Activated naive CD8-positive, alpha-beta T cell treated with anti-CD3 and anti-CD28 coated beads for 36 hours (primary cell): ENCODE measurements around the gene JUND. TPM values are rescaled to one million over a fixed set of nuclear protein-coding genes. Genes with fewer than 3 reads are reported as not detected.
A peak's percentile ranks its signal among the peaks of the same experiment; 100 is the strongest.

Source experiments
- DNase-seq: peaks from one replicate; pipeline ENCODE4 v3.0.0; 2021
- H3K27ac Mint-ChIP-seq: one replicate; pipeline ENCODE4 v1.8.0; 2022; ENCODE audit warnings: mild to moderate bottlenecking, moderate library complexity, mixed read lengths
- H3K27me3 Mint-ChIP-seq: one replicate; pipeline ENCODE4 v1.8.0; 2022; ENCODE audit warnings: mild to moderate bottlenecking, mixed read lengths
- H3K36me3 Mint-ChIP-seq: one replicate; pipeline ENCODE4 v1.8.0; 2021; ENCODE audit warnings: mild to moderate bottlenecking, mixed read lengths
- H3K4me1 Mint-ChIP-seq: one replicate; pipeline ENCODE4 v1.8.0; 2021; ENCODE audit warnings: mixed read lengths
- H3K4me3 Mint-ChIP-seq: one replicate; pipeline ENCODE4 v1.8.0; 2022; ENCODE audit warnings: mild to moderate bottlenecking, moderate library complexity, mixed read lengths
- H3K9me3 Mint-ChIP-seq: one replicate; pipeline ENCODE4 v1.8.0; 2022; ENCODE audit warnings: mixed read lengths
- total RNA-seq, 2 experiments: library from RNA; stranded (reverse); gene quantifications; one replicate each; pipeline ENCODE4 v1.2.3, GENCODE V29; 2021

JUND gene
- total RNA-seq, 2 experiments from 2014 or later = 379 to 398 TPM

- Mint-ChIP-seq H3K27ac (peak overlapping the region; percentile 42), H3K4me3 (no peak overlapping the region), H3K4me1 (peaks cover 43% of the 10 kb centered on the region), H3K27me3 (no peaks in the 10 kb centered on the region), H3K36me3 (peaks cover 25% of the 10 kb centered on the region), H3K9me3 (no peaks in the 10 kb centered on the region)
- no peak for DNase-seq
These were observed 19.7 kb upstream of the JUND start for GRCh38 chr19:18300930-18301717.

- Mint-ChIP-seq H3K27me3 (no peaks in the 10 kb centered on the region), H3K36me3 (peaks cover 22% of the 10 kb centered on the region), H3K4me1 (peaks cover 35% of the 10 kb centered on the region), H3K9me3 (no peaks in the 10 kb centered on the region), H3K4me3 (no peak overlapping the region), H3K27ac (no peak overlapping the region)
- DNase-seq = no peak
These were observed 18.2 kb upstream of the JUND start for GRCh38 chr19:18299654-18300053.

- no peak overlapping the region for H3K4me3 Mint-ChIP-seq
- peaks cover 16% of the 10 kb centered on the region for H3K36me3 Mint-ChIP-seq
- no peak for DNase-seq
- no peaks in the 10 kb centered on the region for H3K9me3 Mint-ChIP-seq
- peaks cover 38% of the 10 kb centered on the region for H3K4me1 Mint-ChIP-seq
- peak overlapping the region; percentile 71 for H3K27ac Mint-ChIP-seq
- H3K27me3 Mint-ChIP-seq = no peaks in the 10 kb centered on the region
These were observed 17.2 kb upstream of the JUND start for GRCh38 chr19:18298601-18299000.

GRCh38 chr19:18297308-18297707 is 15.9 kb upstream of the JUND start:
- DNase-seq = no peak
- Mint-ChIP-seq H3K4me1 (peaks cover 38% of the 10 kb centered on the region), H3K27ac (no peak overlapping the region), H3K9me3 (no peaks in the 10 kb centered on the region), H3K4me3 (no peak overlapping the region), H3K36me3 (peaks cover 18% of the 10 kb centered on the region), H3K27me3 (no peaks in the 10 kb centered on the region)

- Mint-ChIP-seq H3K4me1 (peaks cover 45% of the 10 kb centered on the region), H3K9me3 (peaks cover 2% of the 10 kb centered on the region), H3K36me3 (peaks cover 19% of the 10 kb centered on the region), H3K27ac (peak overlapping the region; percentile 95), H3K27me3 (no peaks in the 10 kb centered on the region), H3K4me3 (peak overlapping the region; percentile 85)
- DNase-seq = no peak
These were observed 13.6 kb upstream of the JUND start for GRCh38 chr19:18295034-18295451.

GRCh38 chr19:18294467-18294864 is 13.0 kb upstream of the JUND start:
- peak; percentile 93 for DNase-seq
- peaks cover 51% of the 10 kb centered on the region for H3K4me1 Mint-ChIP-seq
- peaks cover 2% of the 10 kb centered on the region for H3K9me3 Mint-ChIP-seq
- peak overlapping the region; percentile 95 for H3K27ac Mint-ChIP-seq
- no peaks in the 10 kb centered on the region for H3K27me3 Mint-ChIP-seq
- H3K36me3 Mint-ChIP-seq = peaks cover 21% of the 10 kb centered on the region
- peak overlapping the region; percentile 85 for H3K4me3 Mint-ChIP-seq

- Mint-ChIP-seq H3K4me1 (peaks cover 51% of the 10 kb centered on the region), H3K27me3 (no peaks in the 10 kb centered on the region), H3K27ac (peak overlapping the region; percentile 95), H3K36me3 (peaks cover 21% of the 10 kb centered on the region), H3K9me3 (peaks cover 2% of the 10 kb centered on the region), H3K4me3 (peak overlapping the region; percentile 85)
- DNase-seq = no peak
These were observed 12.4 kb upstream of the JUND start for GRCh38 chr19:18293642-18294466.

- Mint-ChIP-seq H3K27me3 (no peaks in the 10 kb centered on the region), H3K36me3 (peaks cover 21% of the 10 kb centered on the region), H3K27ac (peak overlapping the region; percentile 95), H3K4me3 (peak overlapping the region; percentile 85), H3K9me3 (peaks cover 2% of the 10 kb centered on the region), H3K4me1 (peaks cover 51% of the 10 kb centered on the region)
- peak; percentile 77 for DNase-seq
These were observed 11.6 kb upstream of the JUND start for GRCh38 chr19:18292810-18293641.

GRCh38 chr19:18292462-18292809 is 11.0 kb upstream of the JUND start:
- no peak for DNase-seq

GRCh38 chr19:18291590-18292461 is 10.4 kb upstream of the JUND start:
- peaks cover 2% of the 10 kb centered on the region for H3K9me3 Mint-ChIP-seq
- DNase-seq = peak; percentile 93
- peaks cover 55% of the 10 kb centered on the region for H3K4me1 Mint-ChIP-seq
- H3K36me3 Mint-ChIP-seq = peaks cover 21% of the 10 kb centered on the region
- peak overlapping the region; percentile 95 for H3K27ac Mint-ChIP-seq
- no peaks in the 10 kb centered on the region for H3K27me3 Mint-ChIP-seq
- H3K4me3 Mint-ChIP-seq = peak overlapping the region; percentile 85

More at GRCh38 chr19:18292462-18292809, 11.0 kb upstream of the JUND start:
- Mint-ChIP-seq H3K9me3 (peaks cover 2% of the 10 kb centered on the region), H3K4me1 (peaks cover 52% of the 10 kb centered on the region), H3K27me3 (no peaks in the 10 kb centered on the region), H3K4me3 (peak overlapping the region; percentile 85), H3K27ac (peak overlapping the region; percentile 95), H3K36me3 (peaks cover 21% of the 10 kb centered on the region)

GRCh38 chr19:18291019-18291524 is 9.7 kb upstream of the JUND start:
- peaks cover 63% of the 10 kb centered on the region for H3K4me1 Mint-ChIP-seq
- peak overlapping the region; percentile 85 for H3K4me3 Mint-ChIP-seq
- DNase-seq = no peak
- peaks cover 2% of the 10 kb centered on the region for H3K9me3 Mint-ChIP-seq
- peak overlapping the region; percentile 95 for H3K27ac Mint-ChIP-seq
- H3K27me3 Mint-ChIP-seq = no peaks in the 10 kb centered on the region
- peaks cover 20% of the 10 kb centered on the region for H3K36me3 Mint-ChIP-seq

- Mint-ChIP-seq H3K9me3 (peaks cover 4% of the 10 kb centered on the region), H3K27ac (peak overlapping the region; percentile 95), H3K4me3 (peak overlapping the region; percentile 85), H3K4me1 (peaks cover 66% of the 10 kb centered on the region), H3K36me3 (peaks cover 17% of the 10 kb centered on the region), H3K27me3 (no peaks in the 10 kb centered on the region)
- peak; percentile 96 for DNase-seq
These were observed 9.0 kb upstream of the JUND start for GRCh38 chr19:18290302-18291018.
